Erythroblast (primary cell): ENCODE results near the gene SFXN4.

Experiments used
- DNase-seq, 2 experiments: peaks; one replicate each; lab custom pipeline; 2025; lab: John Stamatoyannopoulos, UW
- GATA1 ChIP-seq: IDR thresholded peaks from 2 replicates; pipeline ENCODE4 v1.6.1; 2011; ENCODE audit warnings: low read depth, mild to moderate bottlenecking, control low read depth, low read length, moderate library complexity
- POLR2A ChIP-seq: IDR thresholded peaks from 2 replicates; pipeline ENCODE4 v1.6.1; 2011; ENCODE audit warnings: mild to moderate bottlenecking, low read length

The SFXN4 gene

GRCh38 chr10:119165171-119166117 is at the start of gene SFXN4:
Gene SFXN4, minus strand, starts transcription at chr10:119165714. Its CDS starts 67 bp downstream, at chr10:119165647.
- no peak for TF ChIP-seq GATA1
- peak; percentile 72 for TF ChIP-seq POLR2A

GRCh38 chr10:119211625-119212441 is 46.3 kb upstream of the SFXN4 start:
- TF ChIP-seq POLR2A (no peak), GATA1 (no peak)
- peak in 1 of 2 experiments; percentile 21 for DNase-seq

More at GRCh38 chr10:119165171-119166117, at the start of gene SFXN4:
- DNase-seq = peak; percentile 86 to 88

- TF ChIP-seq GATA1 = no peak
- no peak for TF ChIP-seq POLR2A
- DNase-seq = no peak
Observed at GRCh38 chr10:119211176-119211575, 45.7 kb upstream of the SFXN4 start.

GRCh38 chr10:119210633-119211032 is 45.1 kb upstream of the SFXN4 start:
- TF ChIP-seq GATA1 (no peak), POLR2A (no peak)
- no peak for DNase-seq

- no peak for TF ChIP-seq POLR2A
- no peak for TF ChIP-seq GATA1
- no peak for DNase-seq
Observed at GRCh38 chr10:119209736-119210355, 44.3 kb upstream of the SFXN4 start.

GRCh38 chr10:119209035-119209735 is 43.7 kb upstream of the SFXN4 start:
- DNase-seq = peak; percentile 43 to 67
- TF ChIP-seq GATA1 (no peak), POLR2A (no peak)

GRCh38 chr10:119208553-119208940 is 43.0 kb upstream of the SFXN4 start:
- DNase-seq = no peak
- TF ChIP-seq POLR2A (no peak), GATA1 (no peak)

- TF ChIP-seq POLR2A = no peak
- no peak for TF ChIP-seq GATA1
- peak; percentile 41 to 44 for DNase-seq
Observed at GRCh38 chr10:119207713-119208552, 42.4 kb upstream of the SFXN4 start.

GRCh38 chr10:119207366-119207666 is 41.8 kb upstream of the SFXN4 start, which contains the start of gene GRK5:
Gene GRK5, plus strand, starts transcription at chr10:119207571. Its CDS starts 347 bp downstream, at chr10:119207918.
- DNase-seq = peak; percentile 95 to 97
- TF ChIP-seq GATA1 (no peak), POLR2A (no peak)

- no peak for TF ChIP-seq GATA1
- peak; percentile 48 for TF ChIP-seq POLR2A
- DNase-seq = peak; percentile 79 to 85
Observed at GRCh38 chr10:119206603-119207365, 41.3 kb upstream of the SFXN4 start.

GRCh38 chr10:119205894-119206602 is 40.5 kb upstream of the SFXN4 start:
- peak in 1 of 2 experiments; percentile 49 for DNase-seq
- TF ChIP-seq POLR2A (no peak), GATA1 (no peak)
